GM12875 (cell line): Measurements from ENCODE around the gene HSD17B10.

ENCODE experiments used
- H3K4me3 ChIP-seq: one replicate; pipeline ENCODE4 v1.5.1; 2011; ENCODE audit warnings: low read depth, low read length, control low read depth
- CTCF ChIP-seq: IDR thresholded peaks from 2 replicates; pipeline ENCODE4 v1.5.1; 2011; ENCODE audit warnings: low read depth, mild to moderate bottlenecking, control low read depth, inconsistent platforms, low read length, moderate library complexity, borderline replicate concordance; ENCODE audit not compliant: insufficient read depth

HSD17B10 gene

GRCh38 chrX:53437206-53437605 lies 3.0 kb upstream of the HSD17B10 start:
- TF ChIP-seq CTCF: no peak
- peak overlapping the region; percentile 16 for H3K4me3 ChIP-seq

GRCh38 chrX:53435997-53436396 lies 1.8 kb upstream of the HSD17B10 start:
- peak; percentile 92 for TF ChIP-seq CTCF

GRCh38 chrX:53430231-53430630 lies 3.9 kb downstream of the HSD17B10 start:
- no peak for TF ChIP-seq CTCF
- no peak overlapping the region for H3K4me3 ChIP-seq

More at GRCh38 chrX:53435997-53436396, 1.8 kb upstream of the HSD17B10 start:
- H3K4me3 ChIP-seq: no peak overlapping the region

- H3K4me3 ChIP-seq: no peak overlapping the region
Measured at GRCh38 chrX:53429755-53430154, 4.4 kb downstream of the HSD17B10 start.

GRCh38 chrX:53422861-53423306 lies 11.3 kb downstream of the HSD17B10 start, which contains the start of gene RIBC1:
RIBC1 (plus strand) TSS chrX:53422873; CDS start chrX:53426277, 3,404 bp downstream.
- no peak for TF ChIP-seq CTCF
- H3K4me3 ChIP-seq: peak within 1 kb of the TSS; percentile 99

More at GRCh38 chrX:53429755-53430154, 4.4 kb downstream of the HSD17B10 start:
- no peak for TF ChIP-seq CTCF

GRCh38 chrX:53422086-53422860 lies 11.9 kb downstream of the HSD17B10 start, which contains the start of gene SMC1A:
SMC1A (minus strand) TSS chrX:53422654; CDS start chrX:53422600, 54 bp downstream.
- TF ChIP-seq CTCF: no peak
- H3K4me3 ChIP-seq: peak within 1 kb of the TSS; percentile 99

- H3K4me3 ChIP-seq: peak overlapping the region; percentile 99
Measured at GRCh38 chrX:53421772-53422085, 12.4 kb downstream of the HSD17B10 start.

More at GRCh38 chrX:53421772-53422085, 12.4 kb downstream of the HSD17B10 start:
- no peak for TF ChIP-seq CTCF
